GM12878 (cell line): ENCODE measurements around the gene HCFC1R1. TPM values are rescaled to one million over a fixed set of nuclear protein-coding genes. Genes with fewer than 3 reads are reported as not detected.

Source experiments
- BHLHE40 ChIP-seq, 2 experiments: fragments of 450-650 bp in 1 of 2; IDR thresholded peaks; 2 replicates each; pipeline ENCODE4 v1.6.1; 2011 to 2017; ENCODE audit warnings: low read depth in 2 of 2, borderline replicate concordance in 1 of 2, improper control_type of control experiment in 1 of 2, low read length in 1 of 2, mild to moderate bottlenecking in 1 of 2
- BRCA1 ChIP-seq: IDR thresholded peaks from 2 replicates; pipeline ENCODE4 v1.6.1; 2011; ENCODE audit warnings: low read depth, low read length, improper control_type of control experiment
- CREB1 ChIP-seq: IDR thresholded peaks from 2 replicates; pipeline ENCODE4 v1.6.1; 2012; ENCODE audit warnings: low read depth, mild to moderate bottlenecking, inconsistent platforms
- DPF2 ChIP-seq: fragments of 450-650 bp; IDR thresholded peaks from 2 replicates; pipeline ENCODE4 v1.6.1; 2017; ENCODE audit warnings: mild to moderate bottlenecking
- EGR1 ChIP-seq, 2 experiments: IDR thresholded peaks; 1 replicate in 1 of 2; 2 replicates in 1 of 2; pipeline ENCODE4 v1.6.1; 2011 to 2012; ENCODE audit warnings: low read depth in 2 of 2, low read length in 2 of 2, borderline replicate concordance in 1 of 2, mild to moderate bottlenecking in 1 of 2, moderate library complexity in 1 of 2
- FOXM1 ChIP-seq: IDR thresholded peaks from 2 replicates; pipeline ENCODE4 v1.6.1; 2012; ENCODE audit warnings: low read depth, mild to moderate bottlenecking, inconsistent platforms, low read length, moderate library complexity
- HDAC6 ChIP-seq: fragments of 200-600 bp; sonication (generic); IDR thresholded peaks from one replicate; pipeline ENCODE4 v1.8.0; 2017; ENCODE audit warnings: antibody characterized with exemption; ENCODE audit not compliant: unreplicated experiment
- IRF4 ChIP-seq: IDR thresholded peaks from 2 replicates; pipeline ENCODE4 v1.6.1; 2011; ENCODE audit warnings: low read depth, low read length
- KLF5 ChIP-seq: fragments of 450-650 bp; IDR thresholded peaks from 2 replicates; pipeline ENCODE4 v1.6.1; 2014; ENCODE audit warnings: mild to moderate bottlenecking; ENCODE audit not compliant: partially characterized antibody
- MYC ChIP-seq: IDR thresholded peaks from 2 replicates; pipeline ENCODE4 v1.6.1; 2011; ENCODE audit warnings: mild to moderate bottlenecking, low read length, moderate library complexity, inconsistent platforms; ENCODE audit not compliant: insufficient read depth, insufficient replicate concordance, insufficient read length, severe bottlenecking
- NR2F1 ChIP-seq: fragments of 450-650 bp; conservative IDR thresholded peaks from 2 replicates; pipeline ENCODE4 v1.6.1; 2017; ENCODE audit warnings: mild to moderate bottlenecking
- NRF1 ChIP-seq: conservative IDR thresholded peaks from 2 replicates; pipeline ENCODE4 v1.6.1; 2011; ENCODE audit warnings: mild to moderate bottlenecking, low read depth, low read length, improper control_type of control experiment
- RAD51 ChIP-seq: fragments of 450-650 bp; IDR thresholded peaks from 2 replicates; pipeline ENCODE4 v1.6.1; 2016; ENCODE audit warnings: moderate library complexity, mild to moderate bottlenecking, inconsistent platforms
- SMAD5 ChIP-seq: IDR thresholded peaks from 2 replicates; pipeline ENCODE4 v1.6.1; 2016; ENCODE audit warnings: antibody characterized with exemption, low read depth
- SPI1 ChIP-seq: IDR thresholded peaks from 2 replicates; pipeline ENCODE4 v1.6.1; 2011; ENCODE audit warnings: low read depth, mild to moderate bottlenecking, low read length, moderate library complexity, borderline replicate concordance; ENCODE audit not compliant: insufficient read depth
- TAF1 ChIP-seq: IDR thresholded peaks from 2 replicates; pipeline ENCODE4 v1.6.1; 2011; ENCODE audit warnings: mild to moderate bottlenecking, low read depth, low read length, borderline replicate concordance
- USF2 ChIP-seq: IDR thresholded peaks from 2 replicates; pipeline ENCODE4 v1.6.1; 2011; ENCODE audit warnings: low read depth, low read length, improper control_type of control experiment, borderline replicate concordance
- YY1 ChIP-seq: IDR thresholded peaks from 2 replicates; pipeline ENCODE4 v1.6.1; 2011; ENCODE audit warnings: low read depth, mild to moderate bottlenecking, low read length
- ZBED1 ChIP-seq: IDR thresholded peaks from 2 replicates; pipeline ENCODE4 v1.6.1; 2016; ENCODE audit warnings: borderline replicate concordance
- ZSCAN29 ChIP-seq: fragments of 450-650 bp; IDR thresholded peaks from 2 replicates; pipeline ENCODE4 v1.6.1; 2017; ENCODE audit warnings: mild to moderate bottlenecking, moderate library complexity
- polyA plus RNA-seq, 11 experiments: library from polyadenylated mRNA; depleted of rRNA in 4 of 11; unstranded in 6 of 11; stranded (reverse) in 5 of 11; fragments of >200 nt; fragmentation: Nextera tagmentation in 4 of 11; fragmentation: Illumina TruSeq in 1 of 11; extraction: Ambion mirVana in 4 of 11; extraction: Trizol in 1 of 11; gene quantifications; 1 replicate in 1 of 11; 2 replicates in 10 of 11; pipeline versions ENCODE4 v1.2.1 to v1.2.3, GENCODE V29; 2011 to 2016; ENCODE audit warnings: inconsistent platforms in 2 of 11, missing spikeins in 2 of 11, low read depth in 1 of 11
- total RNA-seq, 4 experiments: library from RNA; depleted of rRNA in 3 of 4; stranded (reverse); fragments of >200 nt in 3 of 4; fragmentation: Illumina TruSeq in 1 of 4; extraction: Trizol in 1 of 4; gene quantifications; 2 replicates each; pipeline versions ENCODE4 v1.2.1 to v1.2.3, GENCODE V29; 2013 to 2021
- TF ChIP-seq, protein P1 (sequence below): IDR thresholded peaks from 2 replicates; pipeline ENCODE4 v1.6.1; 2012; ENCODE audit warnings: improper control_type of control experiment, low read depth, low read length; ENCODE audit not compliant: insufficient replicate concordance

The HCFC1R1 gene
- total and polyA plus RNA-seq, 10 of the 15 experiments (the other 5 are each of a cell fraction or from before 2014, with no cell fraction given): 2.8 to 42.5 (median 20.4) TPM

- TF ChIP-seq, protein P1, sequence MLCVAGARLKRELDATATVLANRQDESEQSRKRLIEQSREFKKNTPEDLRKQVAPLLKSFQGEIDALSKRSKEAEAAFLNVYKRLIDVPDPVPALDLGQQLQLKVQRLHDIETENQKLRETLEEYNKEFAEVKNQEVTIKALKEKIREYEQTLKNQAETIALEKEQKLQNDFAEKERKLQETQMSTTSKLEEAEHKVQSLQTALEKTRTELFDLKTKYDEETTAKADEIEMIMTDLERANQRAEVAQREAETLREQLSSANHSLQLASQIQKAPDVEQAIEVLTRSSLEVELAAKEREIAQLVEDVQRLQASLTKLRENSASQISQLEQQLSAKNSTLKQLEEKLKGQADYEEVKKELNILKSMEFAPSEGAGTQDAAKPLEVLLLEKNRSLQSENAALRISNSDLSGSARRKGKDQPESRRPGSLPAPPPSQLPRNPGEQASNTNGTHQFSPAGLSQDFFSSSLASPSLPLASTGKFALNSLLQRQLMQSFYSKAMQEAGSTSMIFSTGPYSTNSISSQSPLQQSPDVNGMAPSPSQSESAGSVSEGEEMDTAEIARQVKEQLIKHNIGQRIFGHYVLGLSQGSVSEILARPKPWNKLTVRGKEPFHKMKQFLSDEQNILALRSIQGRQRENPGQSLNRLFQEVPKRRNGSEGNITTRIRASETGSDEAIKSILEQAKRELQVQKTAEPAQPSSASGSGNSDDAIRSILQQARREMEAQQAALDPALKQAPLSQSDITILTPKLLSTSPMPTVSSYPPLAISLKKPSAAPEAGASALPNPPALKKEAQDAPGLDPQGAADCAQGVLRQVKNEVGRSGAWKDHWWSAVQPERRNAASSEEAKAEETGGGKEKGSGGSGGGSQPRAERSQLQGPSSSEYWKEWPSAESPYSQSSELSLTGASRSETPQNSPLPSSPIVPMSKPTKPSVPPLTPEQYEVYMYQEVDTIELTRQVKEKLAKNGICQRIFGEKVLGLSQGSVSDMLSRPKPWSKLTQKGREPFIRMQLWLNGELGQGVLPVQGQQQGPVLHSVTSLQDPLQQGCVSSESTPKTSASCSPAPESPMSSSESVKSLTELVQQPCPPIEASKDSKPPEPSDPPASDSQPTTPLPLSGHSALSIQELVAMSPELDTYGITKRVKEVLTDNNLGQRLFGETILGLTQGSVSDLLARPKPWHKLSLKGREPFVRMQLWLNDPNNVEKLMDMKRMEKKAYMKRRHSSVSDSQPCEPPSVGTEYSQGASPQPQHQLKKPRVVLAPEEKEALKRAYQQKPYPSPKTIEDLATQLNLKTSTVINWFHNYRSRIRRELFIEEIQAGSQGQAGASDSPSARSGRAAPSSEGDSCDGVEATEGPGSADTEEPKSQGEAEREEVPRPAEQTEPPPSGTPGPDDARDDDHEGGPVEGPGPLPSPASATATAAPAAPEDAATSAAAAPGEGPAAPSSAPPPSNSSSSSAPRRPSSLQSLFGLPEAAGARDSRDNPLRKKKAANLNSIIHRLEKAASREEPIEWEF: no peak
- TF ChIP-seq CREB1 (0 out of 2 replicates have a peak, but pooled peaks have one; percentile 11), SMAD5 (no peak), FOXM1 (no peak), BHLHE40 (IDR thresholded peaks at IDR 0.05; ENCODE audit: borderline replicate concordance in 1 of 2, low read depth in 2 of 2, low read length in 1 of 2) (peak in 1 of 2 experiments; percentile 50; a peak in 2 of 4 replicates), ZSCAN29 (no peak), BRCA1 (no peak), EGR1 (IDR thresholded peaks at IDR 0.05; ENCODE audit: borderline replicate concordance in 1 of 2, low read depth in 2 of 2, low read length in 2 of 2) (peak in 1 of 2 experiments; percentile 100; a peak in 2 of 3 replicates), SPI1 (no peak), TAF1 (0 out of 2 replicates have a peak, but pooled peaks have one; percentile 46), YY1 (no peak), USF2 (no peak), NR2F1 (peak; percentile 38; the same call in 1 of the 2 replicates), DPF2 (peak; percentile 44; the same call in 1 of the 2 replicates), ZBED1 (no peak), NRF1 (no peak), MYC (no peak), KLF5 (no peak), HDAC6 (no peak), IRF4 (no peak), RAD51 (no peak)
- TF ChIP-seq, all 136 proteins: peak for 13
These were observed 3.5 kb downstream of the HCFC1R1 start, which contains the start of gene TNFRSF12A (continued) for GRCh38 chr16:3020247-3020603.
